Ishikawa (cell line): Measurements from ENCODE around the gene THUMPD1.

Experiments used
- CEBPB ChIP-seq: IDR thresholded peaks from 2 replicates; pipeline ENCODE4 v1.6.1; 2012
- CREB1 ChIP-seq: IDR thresholded peaks from 2 replicates; pipeline ENCODE4 v1.6.1; 2012; ENCODE audit warnings: low read depth
- EGR1 ChIP-seq: IDR thresholded peaks from 2 replicates; pipeline ENCODE4 v1.6.1; 2012
- EP300 ChIP-seq: IDR thresholded peaks from 2 replicates; pipeline ENCODE4 v1.6.1; 2012; ENCODE audit warnings: borderline replicate concordance
- FOXM1 ChIP-seq: IDR thresholded peaks from 2 replicates; pipeline ENCODE4 v1.6.1; 2012; ENCODE audit warnings: low read depth, borderline replicate concordance
- NFIC ChIP-seq: IDR thresholded peaks from 2 replicates; pipeline ENCODE4 v1.6.1; 2012
- RAD21 ChIP-seq: IDR thresholded peaks from 2 replicates; pipeline ENCODE4 v1.6.1; 2012; ENCODE audit warnings: low read depth
- TAF1 ChIP-seq: IDR thresholded peaks from 2 replicates; pipeline ENCODE4 v1.6.1; 2012; ENCODE audit warnings: low read depth, mild to moderate bottlenecking
- TCF12 ChIP-seq: IDR thresholded peaks from 2 replicates; pipeline ENCODE4 v1.6.1; 2012; ENCODE audit warnings: low read depth
- TEAD4 ChIP-seq: IDR thresholded peaks from 2 replicates; pipeline ENCODE4 v1.6.1; 2012
- YY1 ChIP-seq: IDR thresholded peaks from 2 replicates; pipeline ENCODE4 v1.6.1; 2012; ENCODE audit warnings: low read depth
- ZBTB7A ChIP-seq: IDR thresholded peaks from 2 replicates; pipeline ENCODE4 v1.6.1; 2012; ENCODE audit warnings: low read depth
- TF ChIP-seq, protein P1 (sequence below): IDR thresholded peaks from 2 replicates; pipeline ENCODE4 v1.6.1; 2012
- TF ChIP-seq, protein P2 (sequence below): IDR thresholded peaks from 2 replicates; pipeline ENCODE4 v1.6.1; 2012; ENCODE audit warnings: low read depth, mild to moderate bottlenecking
- TF ChIP-seq, protein P3 (sequence below): IDR thresholded peaks from 2 replicates; pipeline ENCODE4 v1.6.1; 2012

The THUMPD1 gene, protein sequence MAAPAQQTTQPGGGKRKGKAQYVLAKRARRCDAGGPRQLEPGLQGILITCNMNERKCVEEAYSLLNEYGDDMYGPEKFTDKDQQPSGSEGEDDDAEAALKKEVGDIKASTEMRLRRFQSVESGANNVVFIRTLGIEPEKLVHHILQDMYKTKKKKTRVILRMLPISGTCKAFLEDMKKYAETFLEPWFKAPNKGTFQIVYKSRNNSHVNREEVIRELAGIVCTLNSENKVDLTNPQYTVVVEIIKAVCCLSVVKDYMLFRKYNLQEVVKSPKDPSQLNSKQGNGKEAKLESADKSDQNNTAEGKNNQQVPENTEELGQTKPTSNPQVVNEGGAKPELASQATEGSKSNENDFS

DNA sequence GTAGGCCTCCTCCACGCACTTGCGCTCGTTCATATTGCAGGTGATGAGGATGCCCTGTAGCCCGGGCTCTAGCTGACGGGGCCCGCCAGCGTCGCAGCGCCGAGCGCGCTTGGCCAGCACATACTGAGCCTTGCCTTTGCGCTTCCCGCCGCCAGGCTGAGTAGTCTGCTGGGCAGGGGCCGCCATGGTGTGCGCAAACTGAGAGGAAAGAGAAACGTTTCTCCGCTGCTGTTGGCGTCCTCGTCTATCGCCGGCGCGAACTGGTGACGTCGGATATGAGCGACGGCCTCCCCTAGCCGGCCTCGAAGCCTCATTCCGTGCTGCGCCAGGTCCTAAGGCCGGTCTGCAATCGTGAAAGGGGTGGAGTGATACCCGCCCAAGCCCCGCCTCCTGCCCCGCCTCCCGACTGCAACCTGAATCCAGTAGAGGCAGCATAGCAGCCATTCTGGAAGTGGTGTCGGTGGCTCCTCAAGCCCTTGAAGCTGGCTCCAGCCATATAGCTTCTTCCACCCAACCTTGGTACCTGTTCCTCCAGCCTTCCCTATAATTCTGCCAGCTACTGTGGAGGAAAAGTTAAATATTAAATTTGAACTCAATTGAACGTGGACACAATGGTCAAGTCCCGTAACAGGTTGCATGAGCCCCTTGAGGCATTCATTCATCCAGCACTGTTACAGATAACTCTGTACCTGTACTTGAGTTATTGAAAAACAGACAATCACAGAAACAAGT, at the start of gene THUMPD1:
Gene THUMPD1, minus strand, starts transcription at position 265 of the 732 bp plus-strand sequence. Its CDS starts 79 bp downstream, at position 186.
- TF ChIP-seq TCF12 (peak; percentile 54; the same call in 1 of the 2 replicates), TEAD4 (peak; percentile 59), NFIC (peak; percentile 26; the same call in 1 of the 2 replicates), CEBPB (no peak), TAF1 (peak; percentile 64; the same call in 1 of the 2 replicates), YY1 (peak; percentile 48), ZBTB7A (no peak), EP300 (no peak), CREB1 (peak; percentile 96)
- TF ChIP-seq, protein P1, sequence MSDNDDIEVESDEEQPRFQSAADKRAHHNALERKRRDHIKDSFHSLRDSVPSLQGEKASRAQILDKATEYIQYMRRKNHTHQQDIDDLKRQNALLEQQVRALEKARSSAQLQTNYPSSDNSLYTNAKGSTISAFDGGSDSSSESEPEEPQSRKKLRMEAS: peak; percentile 60
- TF ChIP-seq, protein P2, sequence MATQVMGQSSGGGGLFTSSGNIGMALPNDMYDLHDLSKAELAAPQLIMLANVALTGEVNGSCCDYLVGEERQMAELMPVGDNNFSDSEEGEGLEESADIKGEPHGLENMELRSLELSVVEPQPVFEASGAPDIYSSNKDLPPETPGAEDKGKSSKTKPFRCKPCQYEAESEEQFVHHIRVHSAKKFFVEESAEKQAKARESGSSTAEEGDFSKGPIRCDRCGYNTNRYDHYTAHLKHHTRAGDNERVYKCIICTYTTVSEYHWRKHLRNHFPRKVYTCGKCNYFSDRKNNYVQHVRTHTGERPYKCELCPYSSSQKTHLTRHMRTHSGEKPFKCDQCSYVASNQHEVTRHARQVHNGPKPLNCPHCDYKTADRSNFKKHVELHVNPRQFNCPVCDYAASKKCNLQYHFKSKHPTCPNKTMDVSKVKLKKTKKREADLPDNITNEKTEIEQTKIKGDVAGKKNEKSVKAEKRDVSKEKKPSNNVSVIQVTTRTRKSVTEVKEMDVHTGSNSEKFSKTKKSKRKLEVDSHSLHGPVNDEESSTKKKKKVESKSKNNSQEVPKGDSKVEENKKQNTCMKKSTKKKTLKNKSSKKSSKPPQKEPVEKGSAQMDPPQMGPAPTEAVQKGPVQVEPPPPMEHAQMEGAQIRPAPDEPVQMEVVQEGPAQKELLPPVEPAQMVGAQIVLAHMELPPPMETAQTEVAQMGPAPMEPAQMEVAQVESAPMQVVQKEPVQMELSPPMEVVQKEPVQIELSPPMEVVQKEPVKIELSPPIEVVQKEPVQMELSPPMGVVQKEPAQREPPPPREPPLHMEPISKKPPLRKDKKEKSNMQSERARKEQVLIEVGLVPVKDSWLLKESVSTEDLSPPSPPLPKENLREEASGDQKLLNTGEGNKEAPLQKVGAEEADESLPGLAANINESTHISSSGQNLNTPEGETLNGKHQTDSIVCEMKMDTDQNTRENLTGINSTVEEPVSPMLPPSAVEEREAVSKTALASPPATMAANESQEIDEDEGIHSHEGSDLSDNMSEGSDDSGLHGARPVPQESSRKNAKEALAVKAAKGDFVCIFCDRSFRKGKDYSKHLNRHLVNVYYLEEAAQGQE: no peak

DNA sequence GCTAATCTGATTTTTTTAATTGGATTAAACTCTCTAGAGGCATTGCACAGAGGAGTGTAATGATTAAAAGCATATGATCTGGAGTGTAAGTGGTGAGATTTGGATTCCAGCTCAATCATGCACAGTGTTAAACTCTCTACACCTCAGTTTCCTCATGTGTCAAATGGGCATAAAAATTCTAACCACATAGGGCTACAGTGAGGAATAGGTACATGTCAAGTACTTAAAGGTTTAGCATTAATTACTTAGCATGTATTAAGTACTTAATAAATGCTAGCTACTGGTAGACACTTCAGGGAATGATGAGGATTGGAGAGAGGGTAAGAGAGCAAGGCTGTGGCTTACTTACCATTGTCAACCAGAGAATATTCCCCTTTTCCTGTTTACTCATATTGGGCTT, 47.5 kb upstream of the THUMPD1 start:
- TF ChIP-seq NFIC (no peak), ZBTB7A (no peak), TAF1 (no peak), TCF12 (no peak), EP300 (no peak), YY1 (no peak), TEAD4 (no peak), FOXM1 (no peak), EGR1 (no peak)
- TF ChIP-seq, protein P2: no peak
- TF ChIP-seq, protein P1: no peak
- TF ChIP-seq, protein P3, sequence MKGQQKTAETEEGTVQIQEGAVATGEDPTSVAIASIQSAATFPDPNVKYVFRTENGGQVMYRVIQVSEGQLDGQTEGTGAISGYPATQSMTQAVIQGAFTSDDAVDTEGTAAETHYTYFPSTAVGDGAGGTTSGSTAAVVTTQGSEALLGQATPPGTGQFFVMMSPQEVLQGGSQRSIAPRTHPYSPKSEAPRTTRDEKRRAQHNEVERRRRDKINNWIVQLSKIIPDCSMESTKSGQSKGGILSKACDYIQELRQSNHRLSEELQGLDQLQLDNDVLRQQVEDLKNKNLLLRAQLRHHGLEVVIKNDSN: no peak

DNA sequence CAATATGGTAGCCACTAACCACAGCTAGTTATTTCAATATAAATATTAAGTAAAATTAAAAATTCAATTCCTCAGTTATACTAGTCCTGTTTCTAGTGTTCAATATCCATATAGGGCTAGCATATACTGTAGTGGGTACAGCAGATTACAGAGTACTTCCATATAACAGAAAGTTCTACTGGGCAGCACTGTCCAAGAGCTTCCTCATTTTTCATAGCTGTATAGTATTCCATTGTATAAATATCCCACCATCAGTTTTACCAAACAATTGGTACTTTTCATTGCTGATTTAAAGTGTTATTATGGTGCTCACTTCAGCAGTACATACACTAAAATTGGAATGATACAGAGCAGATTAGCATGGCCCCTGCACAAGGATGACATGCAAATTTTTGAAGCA, 42.6 kb upstream of the THUMPD1 start:
- TF ChIP-seq, protein P1: no peak
- TF ChIP-seq, protein P2: no peak
- TF ChIP-seq EP300: no peak
- no peak for TF ChIP-seq EGR1
- TF ChIP-seq FOXM1: no peak
- TF ChIP-seq RAD21: no peak

DNA sequence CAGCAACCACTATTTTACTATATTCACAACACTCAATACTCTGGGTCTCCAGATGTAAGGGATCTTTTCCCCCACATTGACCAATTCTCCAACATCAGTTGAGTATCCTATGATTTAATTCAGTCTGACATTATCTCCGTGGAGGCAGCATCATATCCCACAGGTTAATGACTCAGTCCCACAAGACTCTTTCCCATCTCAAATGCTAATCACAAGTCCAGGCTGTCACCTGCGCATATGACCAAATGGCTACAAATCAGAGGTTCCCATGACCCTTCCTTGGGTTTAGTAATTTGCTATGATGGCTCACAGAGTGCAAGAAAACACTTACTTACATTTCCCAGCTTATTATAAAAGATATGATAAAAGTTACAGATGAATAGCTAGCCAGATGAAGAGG, 40.9 kb upstream of the THUMPD1 start:
- TF ChIP-seq YY1: no peak
- no peak for TF ChIP-seq TCF12
- TF ChIP-seq, protein P1: no peak
- no peak for TF ChIP-seq FOXM1
- no peak for TF ChIP-seq NFIC
- no peak for TF ChIP-seq CEBPB
- TF ChIP-seq, protein P3: no peak
- TF ChIP-seq, protein P2: no peak
- no peak for TF ChIP-seq TEAD4
- no peak for TF ChIP-seq EP300
- no peak for TF ChIP-seq CREB1
- TF ChIP-seq TAF1: no peak
- no peak for TF ChIP-seq EGR1
